ENCODE data around the gene SIK3.

Gene SIK3

GRCh38 chr11:117089685-117090084 is 8.5 kb downstream of the SIK3 start:
- Histone ChIP-seq H2AFZ (ENCODE audit: low read length) (no peak overlapping the region), H3K9me2 (replicated peaks; ENCODE audit: insufficient read depth, low read length) (no peaks in the 10 kb centered on the region), H4K20me1 (ENCODE audit: insufficient read depth, low read length) (peaks cover 41% of the 10 kb centered on the region), H3K27me3 (replicated peaks; ENCODE audit: insufficient read depth, low read length) (no peaks in the 10 kb centered on the region), H3K9ac (ENCODE audit: low read length) (no peak overlapping the region), H3K27ac (ENCODE audit: low read length) (no peak overlapping the region), H3K4me2 (ENCODE audit: low read depth, low read length) (no peak overlapping the region), H3K4me3 (ENCODE audit: low read length) (no peak overlapping the region), H3K36me3 (replicated peaks; ENCODE audit: insufficient read depth, low read length) (0 out of 2 replicates have a peak, but pooled peaks cover 3% of the 10 kb centered on the region), H3K79me2 (ENCODE audit: low read length) (peaks cover 100% of the 10 kb centered on the region), H3F3A (ENCODE audit: insufficient read depth, low read length) (no peaks in the 10 kb centered on the region), H3K4me1 (ENCODE audit: low read length) (peaks cover 11% of the 10 kb centered on the region), H3K9me3 (replicated peaks; ENCODE audit: insufficient read depth, low read length) (no peaks in the 10 kb centered on the region)
- DNase-seq, result no peak
- TF ChIP-seq EZH2phosphoT487 (IDR thresholded peaks at IDR 0.05; ENCODE audit: low read length) (no peak), EZH2 (optimal IDR thresholded peaks at IDR 0.05; ENCODE audit: low read depth, low read length) (no peak), CTCF (IDR thresholded peaks at IDR 0.05; ENCODE audit: low read length) (no peak)

- 0 out of 2 replicates have a peak, but pooled peaks cover 3% of the 10 kb centered on the region for H3K36me3 ChIP-seq (replicated peaks; ENCODE audit: insufficient read depth, low read length)
- H3K4me3 ChIP-seq (ENCODE audit: low read length), result no peak overlapping the region
These were observed 10.8 kb downstream of the SIK3 start for GRCh38 chr11:117087446-117087845.

GRCh38 chr11:117084992-117085391 is 13.2 kb downstream of the SIK3 start:
- Histone ChIP-seq H3K4me3 (ENCODE audit: low read length) (no peak overlapping the region), H3K4me2 (ENCODE audit: low read depth, low read length) (no peak overlapping the region), H4K20me1 (ENCODE audit: insufficient read depth, low read length) (peaks cover 38% of the 10 kb centered on the region), H3F3A (ENCODE audit: insufficient read depth, low read length) (no peaks in the 10 kb centered on the region), H3K79me2 (ENCODE audit: low read length) (peaks cover 100% of the 10 kb centered on the region), H3K27ac (ENCODE audit: low read length) (no peak overlapping the region), H3K9me2 (replicated peaks; ENCODE audit: insufficient read depth, low read length) (no peaks in the 10 kb centered on the region), H2AFZ (ENCODE audit: low read length) (no peak overlapping the region), H3K9ac (ENCODE audit: low read length) (no peak overlapping the region), H3K4me1 (ENCODE audit: low read length) (no peaks in the 10 kb centered on the region), H3K9me3 (replicated peaks; ENCODE audit: insufficient read depth, low read length) (no peaks in the 10 kb centered on the region), H3K36me3 (replicated peaks; ENCODE audit: insufficient read depth, low read length) (no peaks in the 10 kb centered on the region), H3K27me3 (replicated peaks; ENCODE audit: insufficient read depth, low read length) (no peaks in the 10 kb centered on the region)
- no peak for DNase-seq
- TF ChIP-seq EZH2phosphoT487 (IDR thresholded peaks at IDR 0.05; ENCODE audit: low read length) (no peak), CTCF (IDR thresholded peaks at IDR 0.05; ENCODE audit: low read length) (no peak), EZH2 (optimal IDR thresholded peaks at IDR 0.05; ENCODE audit: low read depth, low read length) (no peak)

More at GRCh38 chr11:117087446-117087845, 10.8 kb downstream of the SIK3 start:
- H4K20me1 ChIP-seq (ENCODE audit: insufficient read depth, low read length), result peaks cover 45% of the 10 kb centered on the region
- no peak overlapping the region for H2AFZ ChIP-seq (ENCODE audit: low read length)
- H3F3A ChIP-seq (ENCODE audit: insufficient read depth, low read length), result no peaks in the 10 kb centered on the region
- H3K4me2 ChIP-seq (ENCODE audit: low read depth, low read length), result no peak overlapping the region
- no peaks in the 10 kb centered on the region for H3K27me3 ChIP-seq (replicated peaks; ENCODE audit: insufficient read depth, low read length)
- H3K9me2 ChIP-seq (replicated peaks; ENCODE audit: insufficient read depth, low read length), result no peaks in the 10 kb centered on the region
- no peak overlapping the region for H3K27ac ChIP-seq (ENCODE audit: low read length)
- H3K9ac ChIP-seq (ENCODE audit: low read length), result no peak overlapping the region
- no peaks in the 10 kb centered on the region for H3K9me3 ChIP-seq (replicated peaks; ENCODE audit: insufficient read depth, low read length)
- no peak for DNase-seq
- H3K4me1 ChIP-seq (ENCODE audit: low read length), result 0 out of 2 replicates have a peak, but pooled peaks cover under 1% of the 10 kb centered on the region
- H3K79me2 ChIP-seq (ENCODE audit: low read length), result peaks cover 100% of the 10 kb centered on the region
- no peak for TF ChIP-seq EZH2 (optimal IDR thresholded peaks at IDR 0.05; ENCODE audit: low read depth, low read length)
- no peak for TF ChIP-seq CTCF (IDR thresholded peaks at IDR 0.05; ENCODE audit: low read length)
- no peak for TF ChIP-seq EZH2phosphoT487 (IDR thresholded peaks at IDR 0.05; ENCODE audit: low read length)

All from MM.1S (cell line).